ENCODE data around the gene ADAT1. TPM values are rescaled to one million over a fixed set of nuclear protein-coding genes. Genes with fewer than 3 reads are reported as not detected.

Gene ADAT1
- polyA plus RNA-seq (2012; rRNA removed), result 51.1 and 67.7 TPM in 2 replicates
- 54.2 and 59.4 TPM in 2 replicates for polyA plus RNA-seq (2012; cell fraction: cytosol; rRNA removed)
- 121 and 134 TPM in 2 replicates for polyA plus RNA-seq (2012; cell fraction: nucleus; rRNA removed)

GRCh38 chr16:75622761-75623605 is at the start of gene ADAT1:
TSS of gene ADAT1 (minus strand) at chr16:75623281. CDS start at chr16:75620799, 2,482 bp downstream.
- POLR2A ChIA-PET, result interaction anchor here (0.5 to 1.3 kb wide), 10 partner anchors 9 to 1200 kb away, joined by 3 to 8 read pairs (median 3); partner anchors contain the start of genes KARS1, TERF2IP and TMEM231
- peak within 1 kb of the TSS; percentile 84 to 89 for H3K27ac ChIP-seq (ENCODE audit: low read depth in 2 of 2, low read length in 1 of 2)
- peak within 1 kb of the TSS; percentile 85 for H3K4me3 ChIP-seq (ENCODE audit: low read depth in 2 of 2, low read length in 1 of 2)
- no peaks in the 10 kb centered on the region for H3K27me3 ChIP-seq (ENCODE audit: insufficient read depth)
- H3K79me2 ChIP-seq (ENCODE audit: insufficient read depth), result peaks cover 21% of the 10 kb centered on the region
- peak; percentile 90 for DNase-seq
- no peaks in the 10 kb centered on the region for H3K9me3 ChIP-seq
- CTCF ChIA-PET, result interaction anchor here (0.8 to 5.1 kb wide), 11 partner anchors 13 to 180 kb away, joined by 3 to 37 read pairs (median 3); no protein-coding TSS in a partner anchor
- no peaks in the 10 kb centered on the region for H4K20me1 ChIP-seq (ENCODE audit: insufficient read depth)
- peaks cover 6 to 14% of the 10 kb centered on the region in 2 experiments; a peak in 3 of 4 replicates for H3K4me1 ChIP-seq (ENCODE audit: control insufficient read depth in 1 of 2, insufficient read depth in 2 of 2, low read depth in 1 of 2, low read length in 1 of 2)
- H3K9me2 ChIP-seq, result no peaks in the 10 kb centered on the region
- H3K9ac ChIP-seq, result peak within 1 kb of the TSS; percentile 82
- H3F3A ChIP-seq (replicated peaks; ENCODE audit: insufficient read depth), result peaks cover 16% of the 10 kb centered on the region
- peak within 1 kb of the TSS; percentile 91 for H3K4me2 ChIP-seq
- H3K36me3 ChIP-seq (replicated peaks in 1 of 2; ENCODE audit: control insufficient read depth in 1 of 2, insufficient read depth in 2 of 2, low read length in 1 of 2), result peaks cover 27 to 45% of the 10 kb centered on the region in 2 experiments
- WGBS (ENCODE audit: low lambda C conversion rate), result 1% methylated on average over 48 of the region's 62 CpGs
- H2AFZ ChIP-seq (ENCODE audit: low read depth), result peak within 1 kb of the TSS; percentile 98
- TF ChIP-seq RFX5 (IDR thresholded peaks at IDR 0.05; ENCODE audit: low read length) (no peak), USF1 (IDR thresholded peaks at IDR 0.05; ENCODE audit: borderline replicate concordance, low read depth) (no peak), RCOR1 (IDR thresholded peaks at IDR 0.05; ENCODE audit: low read length) (peak; percentile 47), MEF2A (IDR thresholded peaks at IDR 0.05; ENCODE audit: borderline replicate concordance, low read depth) (no peak), FOXJ3 (CRISPR knock-in tag; IDR thresholded peaks at IDR 0.05) (no peak), FOSL2 (IDR thresholded peaks at IDR 0.05; ENCODE audit: borderline replicate concordance, low read depth) (no peak), REST (IDR thresholded peaks at IDR 0.05; ENCODE audit: low read depth, low read length) (no peak), MAX (IDR thresholded peaks at IDR 0.05; ENCODE audit: low read depth) (peak; percentile 87), ELF1 (IDR thresholded peaks at IDR 0.05) (peak; percentile 88), TEAD4 (IDR thresholded peaks at IDR 0.05; ENCODE audit: borderline replicate concordance, insufficient read depth) (no peak), CTCF (IDR thresholded peaks at IDR 0.05) (no peak), SMC3 (IDR thresholded peaks at IDR 0.05; ENCODE audit: low read depth, low read length) (no peak), EZH2phosphoT487 (IDR thresholded peaks at IDR 0.05; ENCODE audit: borderline replicate concordance, low read depth) (no peak), GABPA (IDR thresholded peaks at IDR 0.05; ENCODE audit: low read depth) (peak; percentile 90), JUND (IDR thresholded peaks at IDR 0.05) (no peak), POLR2AphosphoS5 (IDR thresholded peaks at IDR 0.05; ENCODE audit: low read depth, low read length) (peak; percentile 95), RXRA (IDR thresholded peaks at IDR 0.05; ENCODE audit: borderline replicate concordance, low read depth) (no peak), RAD21 (IDR thresholded peaks at IDR 0.05; ENCODE audit: low read length) (no peak), MXI1 (IDR thresholded peaks at IDR 0.05; ENCODE audit: low read depth, low read length) (peak; percentile 97), GATA2 (CRISPR knock-in tag; IDR thresholded peaks at IDR 0.05) (no peak), EP300 (IDR thresholded peaks at IDR 0.05; ENCODE audit: borderline replicate concordance in 1 of 2, low read depth in 1 of 2, low read length in 1 of 2) (no peak), YY1 (IDR thresholded peaks at IDR 0.05; ENCODE audit: low read depth) (peak; percentile 55; the same call in 1 of the 2 replicates), TAF1 (IDR thresholded peaks at IDR 0.05; ENCODE audit: borderline replicate concordance, low read depth, low read length) (peak; percentile 72), NFIC (IDR thresholded peaks at IDR 0.05; ENCODE audit: borderline replicate concordance) (no peak)
- TF ChIP-seq, protein P1, sequence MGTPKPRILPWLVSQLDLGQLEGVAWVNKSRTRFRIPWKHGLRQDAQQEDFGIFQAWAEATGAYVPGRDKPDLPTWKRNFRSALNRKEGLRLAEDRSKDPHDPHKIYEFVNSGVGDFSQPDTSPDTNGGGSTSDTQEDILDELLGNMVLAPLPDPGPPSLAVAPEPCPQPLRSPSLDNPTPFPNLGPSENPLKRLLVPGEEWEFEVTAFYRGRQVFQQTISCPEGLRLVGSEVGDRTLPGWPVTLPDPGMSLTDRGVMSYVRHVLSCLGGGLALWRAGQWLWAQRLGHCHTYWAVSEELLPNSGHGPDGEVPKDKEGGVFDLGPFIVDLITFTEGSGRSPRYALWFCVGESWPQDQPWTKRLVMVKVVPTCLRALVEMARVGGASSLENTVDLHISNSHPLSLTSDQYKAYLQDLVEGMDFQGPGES (IDR thresholded peaks at IDR 0.05; ENCODE audit: low read depth, low read length), result no peak
